GM12878 (cell line): ENCODE measurements around the gene RNASE3.
"Not testable (repeated sequence)": the region's sequence is repeated elsewhere in the genome, so short reads cannot be mapped to it uniquely, and the experiment has no call there.

Experiments used
- CHD2 ChIP-seq: IDR thresholded peaks from 2 replicates; pipeline ENCODE4 v1.6.1; 2011; ENCODE audit warnings: low read depth, low read length, improper control_type of control experiment, borderline replicate concordance
- CHD4 ChIP-seq: fragments of 200-600 bp; sonication (generic); IDR thresholded peaks from 2 replicates; pipeline ENCODE4 v1.6.1; 2016; ENCODE audit warnings: mild to moderate bottlenecking
- CTCF ChIP-seq, 3 experiments: IDR thresholded peaks in 2 of 3; conservative IDR thresholded peaks in 1 of 3; 2 replicates each; pipeline ENCODE4 v1.5.1; 2011; ENCODE audit warnings: low read depth in 3 of 3, low read length in 3 of 3, mild to moderate bottlenecking in 3 of 3, control low read depth in 2 of 3, moderate library complexity in 2 of 3, inconsistent platforms in 1 of 3, mixed read lengths in 1 of 3; ENCODE audit not compliant: control insufficient read depth in 2 of 3, insufficient read depth in 1 of 3; ENCODE audit errors: extremely low read depth in 1 of 3
- EP300 ChIP-seq, 2 experiments: fragments of 150-350 bp in 1 of 2; IDR thresholded peaks; 2 replicates each; pipeline ENCODE4 v1.6.1; 2011 to 2012; ENCODE audit warnings: low read depth in 2 of 2, low read length in 2 of 2, borderline replicate concordance in 1 of 2, improper control_type of control experiment in 1 of 2, inconsistent platforms in 1 of 2; ENCODE audit not compliant: control insufficient read depth in 1 of 2
- FOXK2 ChIP-seq: fragments of 450-650 bp; IDR thresholded peaks from 2 replicates; pipeline ENCODE4 v1.6.1; 2017; ENCODE audit warnings: mild to moderate bottlenecking, moderate library complexity
- NFYB ChIP-seq: IDR thresholded peaks from 2 replicates; pipeline ENCODE4 v1.6.1; 2011; ENCODE audit warnings: low read depth, mild to moderate bottlenecking, low read length, improper control_type of control experiment, moderate library complexity; ENCODE audit not compliant: insufficient read depth
- POLR2A ChIP-seq: IDR thresholded peaks from 2 replicates; pipeline ENCODE4 v1.6.1; 2011; ENCODE audit warnings: low read depth, mild to moderate bottlenecking, low read length
- USF1 ChIP-seq: IDR thresholded peaks from 2 replicates; pipeline ENCODE4 v1.6.1; 2011; ENCODE audit warnings: borderline replicate concordance, low read depth, mild to moderate bottlenecking, moderate library complexity, mixed read lengths, low read length; ENCODE audit not compliant: insufficient read depth; ENCODE audit errors: extremely low read length
- ZNF274 ChIP-seq: IDR thresholded peaks from one replicate; pipeline ENCODE4 v1.8.0; 2011; ENCODE audit not compliant: insufficient read length, insufficient read depth

- TF ChIP-seq POLR2A; EP300 (IDR thresholded peaks at IDR 0.05; ENCODE audit: borderline replicate concordance in 1 of 2, control insufficient read depth in 1 of 2, low read depth in 2 of 2, low read length in 2 of 2); FOXK2; CHD4; USF1; ZNF274; CTCF (IDR thresholded peaks at IDR 0.05 in 2 of 3, conservative IDR thresholded peaks at IDR 0.05 in 1 of 3; ENCODE audit: control insufficient read depth in 2 of 3, extremely low read depth in 1 of 3, insufficient read depth in 1 of 3, low read depth in 3 of 3, low read length in 3 of 3); CHD2; NFYB: not testable (repeated sequence)
These were observed 32.6 kb downstream of the RNASE3 start for GRCh38 chr14:20923766-20924297.
